CD8-positive, alpha-beta memory T cell (primary cell): ENCODE measurements around the gene LRIT3. TPM values are rescaled to one million over a fixed set of nuclear protein-coding genes. Genes with fewer than 3 reads are reported as not detected.
"Not testable (repeated sequence)": the region's sequence is repeated elsewhere in the genome, so short reads cannot be mapped to it uniquely, and the experiment has no call there.

Source experiments
- CTCF ChIA-PET: fragments of 350-600 bp; sonication (Branson Sonifier 250); formaldehyde crosslinking; loops from one replicate; lab custom pipeline; 2021; ENCODE audit warnings: antibody characterized with exemption; lab: Charles Lee
- POLR2A ChIA-PET: fragments of 350-600 bp; sonication (Branson Sonifier 250); formaldehyde crosslinking; loops from one replicate; lab custom pipeline; 2021; ENCODE audit warnings: antibody characterized with exemption; lab: Charles Lee
- DNase-seq, 5 donors: peaks; one replicate each; pipeline versions ENCODE4 v3.0.0 to v3.0.0-alpha.2; 2020 to 2022; ENCODE audit warnings: mixed read lengths in 1 of 5
- H3K27ac ChIP-seq: one replicate; pipeline ENCODE4 v1.7.0; 2013; ENCODE audit warnings: low read depth, mild to moderate bottlenecking, low read length, moderate library complexity
- H3K27me3 ChIP-seq: 2 replicates; pipeline ENCODE4 v1.7.0; 2013; ENCODE audit warnings: low read length, mild to moderate bottlenecking; ENCODE audit not compliant: insufficient read depth, poor library complexity, severe bottlenecking
- H3K36me3 ChIP-seq: 2 replicates; pipeline ENCODE4 v1.7.0; 2013; ENCODE audit warnings: mild to moderate bottlenecking, low read length, moderate library complexity; ENCODE audit not compliant: insufficient read depth
- H3K4me1 ChIP-seq: 2 replicates; pipeline ENCODE4 v1.7.0; 2013; ENCODE audit warnings: mild to moderate bottlenecking, low read length, moderate library complexity; ENCODE audit not compliant: insufficient read depth
- H3K4me3 ChIP-seq: 2 replicates; pipeline ENCODE4 v1.7.0; 2013; ENCODE audit warnings: mild to moderate bottlenecking, low read length
- H3K9me3 ChIP-seq: 2 replicates; pipeline ENCODE4 v1.7.0; 2013; ENCODE audit warnings: mild to moderate bottlenecking, low read length
- H3K27ac Mint-ChIP-seq, 8 donors: one replicate each; pipeline ENCODE4 v1.8.0; 2020 to 2021; ENCODE audit warnings: mixed read lengths in 8 of 8, mild to moderate bottlenecking in 6 of 8, inconsistent platforms in 3 of 8, moderate library complexity in 3 of 8
- H3K27me3 Mint-ChIP-seq, 2 donors: one replicate each; pipeline ENCODE4 v1.8.0; 2020 to 2021; ENCODE audit warnings: mixed read lengths in 2 of 2, mild to moderate bottlenecking in 1 of 2, moderate library complexity in 1 of 2
- H3K36me3 Mint-ChIP-seq, 3 donors: one replicate each; pipeline ENCODE4 v1.8.0; 2020 to 2021; ENCODE audit warnings: mixed read lengths in 3 of 3, inconsistent platforms in 1 of 3, mild to moderate bottlenecking in 1 of 3
- H3K4me1 Mint-ChIP-seq, 3 donors: one replicate each; pipeline ENCODE4 v1.8.0; 2020 to 2021; ENCODE audit warnings: mixed read lengths in 3 of 3, inconsistent platforms in 1 of 3, mild to moderate bottlenecking in 1 of 3
- H3K4me3 Mint-ChIP-seq, 7 donors: one replicate each; pipeline ENCODE4 v1.8.0; 2020 to 2021; ENCODE audit warnings: mixed read lengths in 7 of 7, mild to moderate bottlenecking in 6 of 7, moderate library complexity in 4 of 7, inconsistent platforms in 2 of 7
- H3K9me3 Mint-ChIP-seq, 5 donors: one replicate each; pipeline ENCODE4 v1.8.0; 2020 to 2022; ENCODE audit warnings: mixed read lengths in 5 of 5, mild to moderate bottlenecking in 3 of 5, moderate library complexity in 2 of 5, inconsistent platforms in 1 of 5
- polyA plus RNA-seq: library from polyadenylated mRNA; unstranded; fragments of 300-500 nt; fragmentation: Illumina TruSeq; gene quantifications from one replicate; pipeline ENCODE4 v1.2.3, GENCODE V29; 2021
- total RNA-seq, 2 experiments: library from RNA; stranded (reverse); gene quantifications; one replicate each; pipeline ENCODE4 v1.2.3, GENCODE V29; 2021

LRIT3 gene
- total and polyA plus RNA-seq, 3 experiments from 2014 or later: 0.20 to 0.24 TPM; not detected in 1

GRCh38 chr4:109859426-109860300, 11.8 kb downstream of the LRIT3 start:
- H3K4me3 Mint-ChIP-seq, H3K27ac ChIP-seq, H3K9me3 ChIP-seq, H3K27me3 ChIP-seq, POLR2A ChIA-PET, DNase-seq, H3K4me1 ChIP-seq, H3K27me3 Mint-ChIP-seq, CTCF ChIA-PET, H3K4me3 ChIP-seq, H3K27ac Mint-ChIP-seq, H3K4me1 Mint-ChIP-seq, H3K36me3 ChIP-seq: not testable (repeated sequence)
- peaks cover 20 to 28% (median 24%) of the 10 kb centered on the region in 5 donors for H3K9me3 Mint-ChIP-seq
- peaks cover 6 to 50% (median 15%) of the 10 kb centered on the region in 3 donors for H3K36me3 Mint-ChIP-seq

DNA sequence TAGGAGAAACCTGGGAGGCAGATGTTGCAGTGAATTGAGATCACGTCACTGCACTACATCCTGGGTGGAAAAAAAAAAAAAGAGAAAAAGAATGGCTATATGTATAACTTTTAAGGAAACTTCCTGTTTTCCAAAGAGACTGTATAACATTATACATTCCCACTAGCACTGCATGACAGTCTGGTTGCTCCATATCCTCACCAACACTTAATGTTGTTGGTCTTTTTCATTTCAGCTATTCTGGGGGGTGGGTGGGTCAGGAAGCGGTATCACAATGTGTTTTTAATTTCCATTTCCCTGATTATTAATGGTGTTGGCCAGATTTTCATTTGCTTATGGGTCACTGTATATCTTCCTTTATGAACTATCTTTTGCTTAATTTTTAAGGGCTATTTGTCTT, 13.4 kb downstream of the LRIT3 start:
- Histone ChIP-seq H3K27me3 (no peaks in the 10 kb centered on the region), H3K9me3 (no peaks in the 10 kb centered on the region), H3K36me3 (no peaks in the 10 kb centered on the region), H3K4me1 (no peaks in the 10 kb centered on the region), H3K27ac (no peak overlapping the region), H3K4me3 (no peak overlapping the region)
- ChIA-PET CTCF (no interaction called here), POLR2A (no interaction called here)
- Mint-ChIP-seq H3K27ac (no peak overlapping the region), H3K27me3 (peaks cover 0 to 1% of the 10 kb centered on the region in 2 donors), H3K4me1 (no peaks in the 10 kb centered on the region), H3K9me3 (peaks cover 20 to 28% (median 24%) of the 10 kb centered on the region in 5 donors), H3K36me3 (peaks cover 6 to 37% (median 12%) of the 10 kb centered on the region in 3 donors), H3K4me3 (no peak overlapping the region)
- DNase-seq: no peak

- Mint-ChIP-seq H3K9me3 (peaks cover 18 to 28% (median 24%) of the 10 kb centered on the region in 5 donors), H3K27ac (no peak overlapping the region), H3K4me1 (no peaks in the 10 kb centered on the region), H3K36me3 (peaks cover 4 to 33% (median 10%) of the 10 kb centered on the region in 3 donors), H3K4me3 (no peak overlapping the region), H3K27me3 (peaks cover 0 to 1% of the 10 kb centered on the region in 2 donors)
- no peak for DNase-seq
- CTCF ChIA-PET: no interaction called here
- H3K4me3 ChIP-seq: no peak overlapping the region
- no peaks in the 10 kb centered on the region for H3K36me3 ChIP-seq
- no peaks in the 10 kb centered on the region for H3K9me3 ChIP-seq
- H3K27me3 ChIP-seq: no peaks in the 10 kb centered on the region
- no peaks in the 10 kb centered on the region for H3K4me1 ChIP-seq
- no peak overlapping the region for H3K27ac ChIP-seq
- POLR2A ChIA-PET: no interaction called here
These were observed 14.1 kb downstream of the LRIT3 start for GRCh38 chr4:109861916-109862511.

GRCh38 chr4:109864134-109864533, 16.2 kb downstream of the LRIT3 start:
- H3K4me3 ChIP-seq: no peak overlapping the region
- H3K4me3 Mint-ChIP-seq: no peak overlapping the region
- H3K27ac Mint-ChIP-seq: no peak overlapping the region
- H3K27ac ChIP-seq: no peak overlapping the region
- no peaks in the 10 kb centered on the region for H3K4me1 Mint-ChIP-seq
- DNase-seq: no peak
- peaks cover 0 to under 1% of the 10 kb centered on the region in 2 donors for H3K27me3 Mint-ChIP-seq
- H3K36me3 Mint-ChIP-seq: peaks cover 4 to 21% (median 10%) of the 10 kb centered on the region in 3 donors
- H3K9me3 ChIP-seq: no peaks in the 10 kb centered on the region
- no peaks in the 10 kb centered on the region for H3K27me3 ChIP-seq
- ChIA-PET POLR2A (no interaction called here), CTCF (no interaction called here)
- H3K9me3 Mint-ChIP-seq: peaks cover 11 to 19% (median 17%) of the 10 kb centered on the region in 5 donors
- no peaks in the 10 kb centered on the region for H3K36me3 ChIP-seq
- no peaks in the 10 kb centered on the region for H3K4me1 ChIP-seq

DNA sequence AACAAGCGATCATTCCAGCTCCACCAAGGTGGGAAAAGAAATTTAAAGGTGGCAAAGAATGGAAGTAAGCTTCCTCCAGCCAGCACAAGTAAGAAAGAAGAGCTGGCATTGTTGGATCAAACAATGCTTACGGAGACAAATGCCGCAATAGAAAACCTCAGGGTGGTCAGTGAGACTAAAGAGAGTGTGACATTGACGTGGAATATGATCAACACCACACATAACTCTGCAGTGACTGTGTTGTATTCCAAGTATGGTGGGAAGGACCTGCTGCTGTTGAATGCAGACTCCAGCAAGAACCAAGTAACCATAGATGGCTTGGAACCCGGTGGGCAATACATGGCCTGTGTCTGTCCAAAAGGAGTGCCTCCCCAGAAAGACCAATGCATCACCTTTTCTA, 22.2 kb downstream of the LRIT3 start:
- Mint-ChIP-seq H3K27ac (peak overlapping the region in 1 of 8 donors; percentile 59), H3K27me3 (no peaks in the 10 kb centered on the region)
- CTCF ChIA-PET: no interaction called here

DNA sequence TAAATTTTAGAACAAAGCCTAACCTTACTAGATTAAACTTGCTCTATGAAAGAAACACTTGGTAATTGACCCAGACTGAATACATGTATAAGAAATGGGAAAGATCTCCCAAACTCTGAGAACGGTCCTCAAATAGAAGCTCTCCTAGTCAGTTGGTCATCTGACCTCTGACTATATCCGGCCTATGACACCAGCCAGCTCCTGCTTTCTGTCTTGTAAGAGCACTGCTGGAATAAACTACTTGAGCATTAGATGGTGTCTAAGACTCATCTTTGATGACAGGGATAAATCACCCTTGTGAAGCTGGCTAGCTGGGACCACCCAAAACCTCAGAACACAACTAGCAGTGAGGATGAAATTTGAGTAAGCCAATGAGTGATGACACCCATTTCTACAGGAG, 24.2 kb downstream of the LRIT3 start:
- H3K27me3 Mint-ChIP-seq: peaks cover 0 to 3% of the 10 kb centered on the region in 2 donors
- Histone ChIP-seq H3K4me3 (no peak overlapping the region), H3K27me3 (no peaks in the 10 kb centered on the region), H3K4me1 (no peaks in the 10 kb centered on the region), H3K9me3 (no peaks in the 10 kb centered on the region), H3K27ac (no peak overlapping the region), H3K36me3 (no peaks in the 10 kb centered on the region)
- POLR2A ChIA-PET: no interaction called here
- H3K27ac Mint-ChIP-seq: no peak overlapping the region
- CTCF ChIA-PET: no interaction called here
- no peak for DNase-seq
- H3K4me3 Mint-ChIP-seq: no peak overlapping the region
- H3K9me3 Mint-ChIP-seq: no peaks in the 10 kb centered on the region
- peaks cover 7 to 12% (median 12%) of the 10 kb centered on the region in 3 donors for H3K36me3 Mint-ChIP-seq
- H3K4me1 Mint-ChIP-seq: no peaks in the 10 kb centered on the region

More for the DNA sequence above, 22.2 kb downstream of the LRIT3 start:
- H3K4me1 ChIP-seq: no peaks in the 10 kb centered on the region
- no peaks in the 10 kb centered on the region for H3K27me3 ChIP-seq
- H3K27ac ChIP-seq: no peak overlapping the region
- H3K9me3 ChIP-seq: no peaks in the 10 kb centered on the region
- Mint-ChIP-seq H3K9me3 (no peaks in the 10 kb centered on the region), H3K4me1 (no peaks in the 10 kb centered on the region), H3K4me3 (no peak overlapping the region), H3K36me3 (peaks cover 7 to 12% (median 12%) of the 10 kb centered on the region in 3 donors)
- H3K36me3 ChIP-seq: no peaks in the 10 kb centered on the region
- DNase-seq: no peak
- H3K4me3 ChIP-seq: no peak overlapping the region
- POLR2A ChIA-PET: no interaction called here

DNA sequence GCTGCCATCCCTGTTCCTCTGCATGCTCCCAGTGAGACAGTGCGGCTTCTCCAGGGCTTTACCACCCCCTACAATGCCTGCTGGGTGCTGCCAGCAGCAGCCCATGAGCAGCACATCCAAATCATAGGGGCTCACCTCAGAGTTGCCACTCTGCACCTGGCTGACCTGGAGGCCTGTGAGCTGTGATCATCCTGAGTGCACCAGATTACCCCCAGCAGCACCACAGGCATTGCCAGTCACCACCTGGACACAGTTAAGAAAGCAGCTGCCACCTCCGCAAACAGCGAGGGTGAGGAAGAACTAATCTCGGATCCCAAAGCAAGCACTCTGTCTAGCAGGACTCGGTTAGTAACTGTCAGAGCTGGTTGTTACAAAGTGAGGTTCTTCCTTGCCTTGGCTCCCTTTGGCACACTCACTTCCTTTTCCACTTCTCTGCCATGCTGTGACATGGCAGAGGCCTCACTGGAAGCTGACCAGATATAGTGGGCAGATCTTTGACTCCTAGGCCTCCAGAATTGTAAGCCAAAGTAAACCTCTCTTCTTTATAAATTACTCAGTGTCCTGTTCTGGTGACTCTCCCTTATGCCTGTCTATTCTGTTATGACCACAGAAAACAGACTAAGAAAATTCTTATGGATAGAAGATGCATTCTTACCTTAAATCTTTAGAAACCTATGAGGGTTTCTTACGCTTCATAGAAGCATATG, 25.2 kb downstream of the LRIT3 start:
- H3K4me3 Mint-ChIP-seq: no peak overlapping the region
- no peak for DNase-seq
- CTCF ChIA-PET: no interaction called here
- Histone ChIP-seq H3K27ac (no peak overlapping the region), H3K4me1 (no peaks in the 10 kb centered on the region), H3K4me3 (no peak overlapping the region), H3K9me3 (no peaks in the 10 kb centered on the region), H3K27me3 (no peaks in the 10 kb centered on the region), H3K36me3 (no peaks in the 10 kb centered on the region)
- no peak overlapping the region for H3K27ac Mint-ChIP-seq
- peaks cover 6 to 12% (median 9%) of the 10 kb centered on the region in 3 donors for H3K36me3 Mint-ChIP-seq
- H3K4me1 Mint-ChIP-seq: no peaks in the 10 kb centered on the region
- no peaks in the 10 kb centered on the region for H3K9me3 Mint-ChIP-seq
- POLR2A ChIA-PET: no interaction called here
- H3K27me3 Mint-ChIP-seq: peaks cover 6 to 7% of the 10 kb centered on the region in 2 donors
